OCI-LY7 (cell line): Measurements from ENCODE around the gene ZDHHC1. TPM values are rescaled to one million over a fixed set of nuclear protein-coding genes. Genes with fewer than 3 reads are reported as not detected.

Experiments used
- BruUV-seq: library from RNA; stranded (reverse); fragments of 400-500 nt; replicated peaks from 2 replicates; lab custom pipeline; 2021; lab: Mats Ljungman, UMichigan
- CTCF ChIA-PET: fragments of 300-600 bp; sonication (Branson Sonifier 250); formaldehyde crosslinking; loops from one replicate; lab custom pipeline; 2022; ENCODE audit warnings: antibody characterized with exemption; ENCODE audit not compliant: unreplicated experiment; lab: Charles Lee
- POLR2A ChIA-PET: fragments of 300-600 bp; sonication (Branson Sonifier 250); formaldehyde crosslinking; loops from one replicate; lab custom pipeline; 2022; ENCODE audit warnings: antibody characterized with exemption; lab: Charles Lee
- DNase-seq: peaks from one replicate; pipeline ENCODE4 v3.0.0-alpha.2; 2015; ENCODE audit warnings: low spot score
- H2AFZ ChIP-seq: fragments of 200-600 bp; sonication (generic), shearing (Covaris generic); 2 replicates; pipeline ENCODE4 v1.6.1; 2014; ENCODE audit warnings: mild to moderate bottlenecking, antibody characterized with exemption, low read length, moderate library complexity
- H3K27ac ChIP-seq: fragments of 200-600 bp; sonication (generic); 2 replicates; pipeline ENCODE4 v1.5.1; 2014; ENCODE audit warnings: mixed run types, low read depth, mild to moderate bottlenecking, moderate library complexity, low read length, inconsistent platforms; ENCODE audit not compliant: poor library complexity, severe bottlenecking
- H3K36me3 ChIP-seq: fragments of 200-600 bp; sonication (generic); 2 replicates; pipeline ENCODE4 v1.6.1; 2014; ENCODE audit warnings: mild to moderate bottlenecking, antibody characterized with exemption, low read length, moderate library complexity, mixed read lengths; ENCODE audit not compliant: insufficient read depth
- H3K4me1 ChIP-seq: fragments of 200-600 bp; sonication (generic); 2 replicates; pipeline ENCODE4 v1.5.1; 2014; ENCODE audit warnings: mild to moderate bottlenecking, low read length; ENCODE audit not compliant: insufficient read depth, poor library complexity, severe bottlenecking
- H3K4me2 ChIP-seq: fragments of 200-600 bp; sonication (generic); 2 replicates; pipeline ENCODE4 v1.6.1; 2014; ENCODE audit warnings: mild to moderate bottlenecking, low read length
- H3K4me3 ChIP-seq: fragments of 200-600 bp; sonication (generic); 2 replicates; pipeline ENCODE4 v1.5.1; 2014; ENCODE audit warnings: mild to moderate bottlenecking, low read depth, low read length; ENCODE audit not compliant: poor library complexity, severe bottlenecking
- H3K79me2 ChIP-seq: fragments of 200-600 bp; sonication (generic); 2 replicates; pipeline ENCODE4 v1.6.1; 2016; ENCODE audit warnings: low read depth, mild to moderate bottlenecking, low read length, moderate library complexity, mixed read lengths; ENCODE audit not compliant: insufficient read depth
- H3K9me2 ChIP-seq: fragments of 200-600 bp; sonication (generic); 2 replicates; pipeline ENCODE4 v1.6.1; 2016; ENCODE audit warnings: mild to moderate bottlenecking, low read length, mixed read lengths; ENCODE audit not compliant: insufficient read depth
- H3K9me3 ChIP-seq: fragments of 200-600 bp; sonication (generic); 2 replicates; pipeline ENCODE4 v1.6.1; 2014; ENCODE audit warnings: mild to moderate bottlenecking, mixed run types, low read length, mixed read lengths
- H4K20me1 ChIP-seq: fragments of 200-600 bp; sonication (generic); 2 replicates; pipeline ENCODE4 v1.6.1; 2014; ENCODE audit warnings: mild to moderate bottlenecking, antibody characterized with exemption, low read length, moderate library complexity, mixed read lengths; ENCODE audit not compliant: insufficient read depth
- CTCF ChIP-seq: fragments of 200-600 bp; sonication (generic); conservative IDR thresholded peaks from 2 replicates; pipeline ENCODE4 v1.5.1; 2014; ENCODE audit warnings: mild to moderate bottlenecking, antibody characterized with exemption, low read length, moderate library complexity, mixed read lengths
- EZH2phosphoT487 ChIP-seq: fragments of 200-600 bp; sonication (generic); IDR thresholded peaks from 2 replicates; pipeline ENCODE4 v1.6.1; 2018; ENCODE audit warnings: low read depth, borderline replicate concordance, mild to moderate bottlenecking, mixed run types, antibody characterized with exemption, low read length, moderate library complexity, mixed read lengths
- intact Hi-C: fragments of 100-400 bp; cut with micrococcal nuclease; formaldehyde crosslinking; loops from one replicate; pipeline ENCODE4 v1.10.0; 2022; ENCODE audit not compliant: unreplicated experiment
- total RNA-seq, 2 experiments: library from RNA; depleted of rRNA in 1 of 2; stranded (reverse); fragments of >200 nt in 1 of 2; shearing (Covaris generic) in 1 of 2; gene quantifications; 2 replicates each; pipeline ENCODE4 v1.2.3, GENCODE V29; 2014 to 2022

The ZDHHC1 gene
- total RNA-seq, 2 experiments from 2014 or later = not detected

GRCh38 chr16:67463691-67464090, 47.4 kb upstream of the ZDHHC1 start:
- no peak overlapping the region for H2AFZ ChIP-seq
- H3K79me2 ChIP-seq = no peaks in the 10 kb centered on the region
- ChIA-PET CTCF (interaction anchor here (0.7 kb wide), 1 partner anchor 210 kb away, joined by 4 read pairs; no protein-coding TSS in a partner anchor), POLR2A (no interaction called here)
- no peaks in the 10 kb centered on the region for H3K9me2 ChIP-seq
- H4K20me1 ChIP-seq = no peaks in the 10 kb centered on the region; the same call in 1 of the 2 replicates
- peaks cover 8% of the 10 kb centered on the region for H3K4me1 ChIP-seq
- no peak overlapping the region for H3K4me3 ChIP-seq
- H3K9me3 ChIP-seq = no peaks in the 10 kb centered on the region
- no peak for TF ChIP-seq EZH2phosphoT487
- no peak for TF ChIP-seq CTCF
- intact Hi-C loops = no loop called here
- no peak overlapping the region for H3K4me2 ChIP-seq
- DNase-seq = no peak
- no peak overlapping the region for H3K27ac ChIP-seq
- H3K36me3 ChIP-seq = no peaks in the 10 kb centered on the region
- no TSS peak for BruUV-seq

GRCh38 chr16:67463059-67463458, 46.8 kb upstream of the ZDHHC1 start:
- POLR2A ChIA-PET = no interaction called here
- H3K79me2 ChIP-seq = no peaks in the 10 kb centered on the region

More at GRCh38 chr16:67463059-67463458, 46.8 kb upstream of the ZDHHC1 start:
- no peak for DNase-seq
- Histone ChIP-seq H3K4me3 (no peak overlapping the region), H3K9me3 (no peaks in the 10 kb centered on the region), H3K36me3 (no peaks in the 10 kb centered on the region), H2AFZ (no peak overlapping the region), H3K4me2 (no peak overlapping the region), H4K20me1 (no peaks in the 10 kb centered on the region; the same call in 1 of the 2 replicates), H3K9me2 (no peaks in the 10 kb centered on the region), H3K4me1 (peaks cover 4% of the 10 kb centered on the region), H3K27ac (no peak overlapping the region)
- no TSS peak for BruUV-seq
- CTCF ChIA-PET = interaction anchor here (0.6 kb wide), 1 partner anchor 318 kb away, joined by 3 read pairs; no protein-coding TSS in a partner anchor
- no peak for TF ChIP-seq CTCF
- TF ChIP-seq EZH2phosphoT487 = no peak
- intact Hi-C loops = no loop called here
